Parathyroid adenoma (tissue), 2 donors: ENCODE data around the gene FUT1.
A peak's percentile ranks its signal among the peaks of the same experiment; 100 is the strongest.

Source experiments
- H2AFZ ChIP-seq: fragments of 300-600 bp; sonication (generic); one replicate; pipeline ENCODE4 v1.7.0; 2017; ENCODE audit warnings: antibody characterized with exemption, mild to moderate bottlenecking
- H3K27ac ChIP-seq: fragments of 300-600 bp; sonication (generic); one replicate; pipeline ENCODE4 v1.7.0; 2017
- H3K27me3 ChIP-seq: fragments of 300-600 bp; sonication (generic); one replicate; pipeline ENCODE4 v1.7.0; 2017; ENCODE audit warnings: low read length; ENCODE audit not compliant: control insufficient read depth, insufficient read depth
- H3K36me3 ChIP-seq: fragments of 300-600 bp; sonication (generic); one replicate; pipeline ENCODE4 v1.7.0; 2017; ENCODE audit warnings: low read length; ENCODE audit not compliant: control insufficient read depth, insufficient read depth
- H3K4me1 ChIP-seq: fragments of 300-600 bp; sonication (generic); one replicate; pipeline ENCODE4 v1.7.0; 2017; ENCODE audit warnings: control low read depth
- H3K4me2 ChIP-seq: fragments of 300-600 bp; sonication (generic); one replicate; pipeline ENCODE4 v1.7.0; 2017; ENCODE audit warnings: low read length
- H3K4me3 ChIP-seq: fragments of 300-600 bp; sonication (generic); one replicate; pipeline ENCODE4 v1.7.0; 2017; ENCODE audit warnings: low read depth, low read length
- H3K79me2 ChIP-seq: fragments of 300-600 bp; sonication (generic); one replicate; pipeline ENCODE4 v1.7.0; 2017; ENCODE audit warnings: control low read depth
- H3K9ac ChIP-seq: fragments of 300-600 bp; sonication (generic); one replicate; pipeline ENCODE4 v1.7.0; 2017; ENCODE audit warnings: mild to moderate bottlenecking
- H3K9me3 ChIP-seq: fragments of 300-600 bp; sonication (generic); one replicate; pipeline ENCODE4 v1.7.0; 2017; ENCODE audit warnings: low read length; ENCODE audit not compliant: control insufficient read depth
- CTCF ChIP-seq: fragments of 300-600 bp; sonication (generic); IDR thresholded peaks from one replicate; pipeline ENCODE4 v1.7.0; 2017; ENCODE audit warnings: antibody characterized with exemption, mild to moderate bottlenecking
- donor health status: primary hyperparathyroidism.

Gene FUT1

GRCh38 chr19:48755084-48755641 lies 2.7 kb upstream of the FUT1 start, which contains the start of gene FGF21:
FGF21 (plus strand) TSS chr19:48755524; CDS start chr19:48756237, 713 bp downstream.
- Histone ChIP-seq H3K4me1 (peaks cover 4% of the 10 kb centered on the region), H3K4me2 (no peak within 1 kb of the TSS), H3K27me3 (no peaks in the 10 kb centered on the region), H3K9ac (no peak within 1 kb of the TSS), H3K9me3 (no peaks in the 10 kb centered on the region), H3K4me3 (no peak within 1 kb of the TSS), H2AFZ (no peak within 1 kb of the TSS), H3K36me3 (no peaks in the 10 kb centered on the region), H3K79me2 (peaks cover 3% of the 10 kb centered on the region), H3K27ac (no peak within 1 kb of the TSS)
- TF ChIP-seq CTCF = no peak

- Histone ChIP-seq H3K36me3 (no peaks in the 10 kb centered on the region), H3K4me1 (peaks cover 8% of the 10 kb centered on the region)
Measured at GRCh38 chr19:48751845-48752495, 471 bp downstream of the FUT1 start.

GRCh38 chr19:48750771-48751504 lies 1.5 kb downstream of the FUT1 start:
- H3K36me3 ChIP-seq = no peaks in the 10 kb centered on the region
- H3K4me1 ChIP-seq = peaks cover 8% of the 10 kb centered on the region
- no peak overlapping the region for H3K27ac ChIP-seq
- H3K4me3 ChIP-seq = no peak overlapping the region
- H2AFZ ChIP-seq = no peak overlapping the region
- TF ChIP-seq CTCF = no peak
- peaks cover 3% of the 10 kb centered on the region for H3K79me2 ChIP-seq
- no peaks in the 10 kb centered on the region for H3K9me3 ChIP-seq
- no peak overlapping the region for H3K9ac ChIP-seq
- H3K4me2 ChIP-seq = no peak overlapping the region
- H3K27me3 ChIP-seq = no peaks in the 10 kb centered on the region

More at GRCh38 chr19:48751845-48752495, 471 bp downstream of the FUT1 start:
- H3K9me3 ChIP-seq = no peaks in the 10 kb centered on the region
- no peak for TF ChIP-seq CTCF
- H3K4me2 ChIP-seq = peak overlapping the region; percentile 83
- H3K9ac ChIP-seq = peak overlapping the region; percentile 41
- peak overlapping the region; percentile 64 for H3K27ac ChIP-seq
- H3K4me3 ChIP-seq = peak overlapping the region; percentile 62
- peak overlapping the region; percentile 90 for H2AFZ ChIP-seq
- H3K27me3 ChIP-seq = no peaks in the 10 kb centered on the region
- peaks cover 3% of the 10 kb centered on the region for H3K79me2 ChIP-seq

GRCh38 chr19:48750351-48750750 lies 2.1 kb downstream of the FUT1 start:
- Histone ChIP-seq H3K36me3 (no peaks in the 10 kb centered on the region), H3K27ac (no peak overlapping the region), H3K27me3 (no peaks in the 10 kb centered on the region), H2AFZ (no peak overlapping the region), H3K9me3 (no peaks in the 10 kb centered on the region), H3K4me2 (no peak overlapping the region), H3K79me2 (peaks cover 3% of the 10 kb centered on the region), H3K4me1 (peaks cover 8% of the 10 kb centered on the region), H3K9ac (no peak overlapping the region), H3K4me3 (no peak overlapping the region)
- no peak for TF ChIP-seq CTCF
